Activated T-cell treated with anti-CD3 and anti-CD28 coated beads, Interleukin-2, amount 50 U/mL, for 72 hours (primary cell): Measurements from ENCODE around the gene BABAM2. TPM values are rescaled to one million over a fixed set of nuclear protein-coding genes. Genes with fewer than 3 reads are reported as not detected.

ENCODE experiments used
- ATAC-seq, 2 donors: fragments of 150-1000 bp; cut with Tn5 transposase; replicated peaks in 1 of 2; 2 replicates each; pipeline ENCODE4 v1.10.0; 2021; ENCODE audit warnings: moderate library complexity in 2 of 2, mild to moderate bottlenecking in 1 of 2
- DNase-seq, 2 donors: peaks; one replicate each; pipeline ENCODE4 v3.0.0; 2021 to 2022; ENCODE audit warnings: mixed read lengths in 1 of 2
- H3K27ac Mint-ChIP-seq: one replicate; pipeline ENCODE4 v1.8.0; 2022; ENCODE audit warnings: mild to moderate bottlenecking, moderate library complexity, mixed read lengths
- H3K27me3 Mint-ChIP-seq: one replicate; pipeline ENCODE4 v1.8.0; 2022; ENCODE audit warnings: low read depth, mixed read lengths
- H3K36me3 Mint-ChIP-seq, 2 donors: one replicate each; pipeline ENCODE4 v1.8.0; 2022; ENCODE audit warnings: mixed read lengths in 2 of 2, mild to moderate bottlenecking in 1 of 2; ENCODE audit not compliant: insufficient read depth in 2 of 2
- H3K4me1 Mint-ChIP-seq: one replicate; pipeline ENCODE4 v1.8.0; 2022; ENCODE audit warnings: low read depth, mixed read lengths
- H3K4me3 Mint-ChIP-seq, 2 donors: one replicate each; pipeline ENCODE4 v1.8.0; 2022; ENCODE audit warnings: mild to moderate bottlenecking in 2 of 2, mixed read lengths in 2 of 2, moderate library complexity in 2 of 2
- H3K9me3 Mint-ChIP-seq, 2 donors: one replicate each; pipeline ENCODE4 v1.8.0; 2022; ENCODE audit warnings: mixed read lengths in 2 of 2
- total RNA-seq, 2 donors: library from RNA; stranded (reverse); gene quantifications; one replicate each; pipeline ENCODE4 v1.2.3, GENCODE V29; 2022

The BABAM2 gene
- total RNA-seq, 2 donors from 2014 or later, result 96.6 to 97.2 TPM

GRCh38 chr2:28165087-28165635, 274.6 kb downstream of the BABAM2 start:
- Mint-ChIP-seq H3K4me3 (no peak overlapping the region), H3K9me3 (no peaks in the 10 kb centered on the region), H3K27ac (no peak overlapping the region), H3K4me1 (no peaks in the 10 kb centered on the region), H3K36me3 (peaks cover 0 to 1% of the 10 kb centered on the region in 2 donors), H3K27me3 (no peaks in the 10 kb centered on the region)
- no peak for DNase-seq
- no peak for ATAC-seq

- ATAC-seq (no peak), DNase-seq (no peak)
- Mint-ChIP-seq H3K27me3 (no peaks in the 10 kb centered on the region), H3K36me3 (no peaks in the 10 kb centered on the region), H3K27ac (no peak overlapping the region), H3K4me1 (no peaks in the 10 kb centered on the region), H3K9me3 (no peaks in the 10 kb centered on the region), H3K4me3 (no peak overlapping the region)
Observed at GRCh38 chr2:28166956-28167355, 276.4 kb downstream of the BABAM2 start.

GRCh38 chr2:28168376-28168775, 277.8 kb downstream of the BABAM2 start:
- no peaks in the 10 kb centered on the region for H3K36me3 Mint-ChIP-seq
- H3K27ac Mint-ChIP-seq, result no peak overlapping the region
- no peaks in the 10 kb centered on the region for H3K4me1 Mint-ChIP-seq
- no peaks in the 10 kb centered on the region for H3K9me3 Mint-ChIP-seq
- H3K4me3 Mint-ChIP-seq, result no peak overlapping the region
- ATAC-seq (no peak), DNase-seq (no peak)
- H3K27me3 Mint-ChIP-seq, result no peaks in the 10 kb centered on the region

GRCh38 chr2:28169492-28169891, 279.0 kb downstream of the BABAM2 start:
- ATAC-seq (no peak), DNase-seq (no peak)
- no peaks in the 10 kb centered on the region for H3K36me3 Mint-ChIP-seq
- no peak overlapping the region for H3K4me3 Mint-ChIP-seq
- H3K27ac Mint-ChIP-seq, result no peak overlapping the region
- no peaks in the 10 kb centered on the region for H3K4me1 Mint-ChIP-seq
- no peaks in the 10 kb centered on the region for H3K9me3 Mint-ChIP-seq
- no peaks in the 10 kb centered on the region for H3K27me3 Mint-ChIP-seq

GRCh38 chr2:28172114-28172898, 281.8 kb downstream of the BABAM2 start:
- H3K4me3 Mint-ChIP-seq, result no peak overlapping the region
- no peak for DNase-seq
- peaks cover 6 to 9% of the 10 kb centered on the region in 2 donors for H3K9me3 Mint-ChIP-seq
- ATAC-seq, result no peak
- H3K27me3 Mint-ChIP-seq, result no peaks in the 10 kb centered on the region
- H3K4me1 Mint-ChIP-seq, result no peaks in the 10 kb centered on the region
- peak overlapping the region; percentile 8 for H3K27ac Mint-ChIP-seq
- peaks cover 8 to 18% of the 10 kb centered on the region in 2 donors for H3K36me3 Mint-ChIP-seq

GRCh38 chr2:28173377-28173776, 282.8 kb downstream of the BABAM2 start:
- no peak overlapping the region for H3K4me3 Mint-ChIP-seq
- peaks cover 8 to 12% of the 10 kb centered on the region in 2 donors for H3K9me3 Mint-ChIP-seq
- peaks cover 11 to 23% of the 10 kb centered on the region in 2 donors for H3K36me3 Mint-ChIP-seq
- H3K4me1 Mint-ChIP-seq, result no peaks in the 10 kb centered on the region
- ATAC-seq (no peak), DNase-seq (no peak)
- no peaks in the 10 kb centered on the region for H3K27me3 Mint-ChIP-seq
- H3K27ac Mint-ChIP-seq, result no peak overlapping the region

GRCh38 chr2:28174211-28174610, 283.7 kb downstream of the BABAM2 start:
- Mint-ChIP-seq H3K4me1 (no peaks in the 10 kb centered on the region), H3K27me3 (no peaks in the 10 kb centered on the region), H3K36me3 (peaks cover 13 to 26% of the 10 kb centered on the region in 2 donors), H3K9me3 (peaks cover 9 to 12% of the 10 kb centered on the region in 2 donors), H3K4me3 (no peak overlapping the region), H3K27ac (no peak overlapping the region)
- DNase-seq (no peak), ATAC-seq (no peak)

GRCh38 chr2:28175028-28175427, 284.5 kb downstream of the BABAM2 start:
- ATAC-seq (no peak), DNase-seq (no peak)
- no peak overlapping the region for H3K4me3 Mint-ChIP-seq
- no peaks in the 10 kb centered on the region for H3K27me3 Mint-ChIP-seq
- H3K9me3 Mint-ChIP-seq, result peaks cover 9 to 12% of the 10 kb centered on the region in 2 donors
- no peak overlapping the region for H3K27ac Mint-ChIP-seq
- H3K36me3 Mint-ChIP-seq, result peaks cover 13 to 26% of the 10 kb centered on the region in 2 donors
- H3K4me1 Mint-ChIP-seq, result no peaks in the 10 kb centered on the region

GRCh38 chr2:28178946-28179345, 288.4 kb downstream of the BABAM2 start:
- H3K4me1 Mint-ChIP-seq, result no peaks in the 10 kb centered on the region
- no peaks in the 10 kb centered on the region for H3K27me3 Mint-ChIP-seq
- H3K9me3 Mint-ChIP-seq, result peaks cover 9 to 13% of the 10 kb centered on the region in 2 donors
- peaks cover 13 to 26% of the 10 kb centered on the region in 2 donors for H3K36me3 Mint-ChIP-seq
- DNase-seq (no peak), ATAC-seq (no peak)
- H3K4me3 Mint-ChIP-seq, result no peak overlapping the region
- H3K27ac Mint-ChIP-seq, result no peak overlapping the region

GRCh38 chr2:28181801-28182200, 291.3 kb downstream of the BABAM2 start:
- no peaks in the 10 kb centered on the region for H3K4me1 Mint-ChIP-seq
- peaks cover 5 to 8% of the 10 kb centered on the region in 2 donors for H3K9me3 Mint-ChIP-seq
- peaks cover 6 to 14% of the 10 kb centered on the region in 2 donors for H3K36me3 Mint-ChIP-seq
- no peak overlapping the region for H3K4me3 Mint-ChIP-seq
- H3K27ac Mint-ChIP-seq, result no peak overlapping the region
- ATAC-seq, result no peak
- DNase-seq, result no peak
- H3K27me3 Mint-ChIP-seq, result no peaks in the 10 kb centered on the region

GRCh38 chr2:28182348-28182747, 291.8 kb downstream of the BABAM2 start:
- Mint-ChIP-seq H3K27ac (no peak overlapping the region), H3K9me3 (peaks cover 3 to 5% of the 10 kb centered on the region in 2 donors), H3K36me3 (peaks cover 4 to 8% of the 10 kb centered on the region in 2 donors), H3K4me3 (no peak overlapping the region), H3K27me3 (no peaks in the 10 kb centered on the region), H3K4me1 (no peaks in the 10 kb centered on the region)
- ATAC-seq (no peak), DNase-seq (no peak)

GRCh38 chr2:28185153-28185552, 294.6 kb downstream of the BABAM2 start:
- H3K27me3 Mint-ChIP-seq, result no peaks in the 10 kb centered on the region
- H3K4me1 Mint-ChIP-seq, result no peaks in the 10 kb centered on the region
- no peak overlapping the region for H3K27ac Mint-ChIP-seq
- peaks cover 0 to 3% of the 10 kb centered on the region in 2 donors for H3K9me3 Mint-ChIP-seq
- no peak overlapping the region for H3K4me3 Mint-ChIP-seq
- H3K36me3 Mint-ChIP-seq, result no peaks in the 10 kb centered on the region
- DNase-seq (no peak), ATAC-seq (no peak)

GRCh38 chr2:28185891-28186290, 295.4 kb downstream of the BABAM2 start:
- Mint-ChIP-seq H3K27me3 (no peaks in the 10 kb centered on the region), H3K36me3 (no peaks in the 10 kb centered on the region), H3K27ac (no peak overlapping the region), H3K4me3 (no peak overlapping the region), H3K9me3 (peaks cover 0 to 1% of the 10 kb centered on the region in 2 donors), H3K4me1 (no peaks in the 10 kb centered on the region)
- ATAC-seq (no peak), DNase-seq (no peak)
